GM06990 (cell line): ENCODE measurements around the gene DYNC1LI2.

Experiments
- DNase-seq: peaks from one replicate; pipeline ENCODE4 v3.0.0-alpha.2; 2011; ENCODE audit not compliant: insufficient read length; ENCODE audit errors: extremely low read depth
- H3K27me3 ChIP-seq: replicated peaks from 2 replicates; pipeline ENCODE4 v1.6.0; 2011; ENCODE audit warnings: low read length; ENCODE audit not compliant: control insufficient read depth, insufficient read depth
- H3K36me3 ChIP-seq: 2 replicates; pipeline ENCODE4 v1.5.1; 2011; ENCODE audit warnings: low read length; ENCODE audit not compliant: control insufficient read depth, insufficient read depth
- H3K4me3 ChIP-seq: replicated peaks from 2 replicates; pipeline ENCODE4 v1.5.1; 2011; ENCODE audit warnings: low read depth, mild to moderate bottlenecking, control low read depth, low read length
- TF ChIP-seq, protein P1 (sequence below): IDR thresholded peaks from 2 replicates; pipeline ENCODE4 v1.5.1; 2011; ENCODE audit warnings: low read length, control low read depth, mild to moderate bottlenecking, inconsistent platforms; ENCODE audit not compliant: insufficient read depth, poor library complexity, severe bottlenecking

The DYNC1LI2 gene

DNA sequence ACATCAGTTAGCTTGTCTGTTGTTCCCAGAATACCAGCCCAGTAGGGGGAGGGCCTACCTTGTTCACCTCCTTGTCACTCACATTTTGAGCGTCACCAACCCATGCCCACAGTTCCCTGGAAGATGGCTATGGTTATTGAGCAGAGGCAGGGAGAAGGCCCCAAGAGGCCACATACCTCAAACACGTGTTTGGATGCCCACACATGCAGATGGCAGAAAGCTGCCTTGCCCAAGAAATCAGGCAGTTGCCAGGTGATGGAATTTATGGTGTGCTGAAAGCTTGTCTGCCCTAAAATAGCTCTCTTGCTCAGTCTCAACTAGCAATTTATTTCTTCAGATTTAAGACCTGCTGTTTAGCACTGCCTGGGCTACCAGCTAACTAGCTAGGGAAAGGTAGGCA is 38.3 kb downstream of the DYNC1LI2 start:
- peaks cover 1% of the 10 kb centered on the region; the same call in 1 of the 2 replicates for H3K36me3 ChIP-seq
- no peak overlapping the region for H3K4me3 ChIP-seq
- DNase-seq = no peak
- TF ChIP-seq, protein P1, sequence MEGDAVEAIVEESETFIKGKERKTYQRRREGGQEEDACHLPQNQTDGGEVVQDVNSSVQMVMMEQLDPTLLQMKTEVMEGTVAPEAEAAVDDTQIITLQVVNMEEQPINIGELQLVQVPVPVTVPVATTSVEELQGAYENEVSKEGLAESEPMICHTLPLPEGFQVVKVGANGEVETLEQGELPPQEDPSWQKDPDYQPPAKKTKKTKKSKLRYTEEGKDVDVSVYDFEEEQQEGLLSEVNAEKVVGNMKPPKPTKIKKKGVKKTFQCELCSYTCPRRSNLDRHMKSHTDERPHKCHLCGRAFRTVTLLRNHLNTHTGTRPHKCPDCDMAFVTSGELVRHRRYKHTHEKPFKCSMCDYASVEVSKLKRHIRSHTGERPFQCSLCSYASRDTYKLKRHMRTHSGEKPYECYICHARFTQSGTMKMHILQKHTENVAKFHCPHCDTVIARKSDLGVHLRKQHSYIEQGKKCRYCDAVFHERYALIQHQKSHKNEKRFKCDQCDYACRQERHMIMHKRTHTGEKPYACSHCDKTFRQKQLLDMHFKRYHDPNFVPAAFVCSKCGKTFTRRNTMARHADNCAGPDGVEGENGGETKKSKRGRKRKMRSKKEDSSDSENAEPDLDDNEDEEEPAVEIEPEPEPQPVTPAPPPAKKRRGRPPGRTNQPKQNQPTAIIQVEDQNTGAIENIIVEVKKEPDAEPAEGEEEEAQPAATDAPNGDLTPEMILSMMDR = no peak
- no peaks in the 10 kb centered on the region for H3K27me3 ChIP-seq

DNA sequence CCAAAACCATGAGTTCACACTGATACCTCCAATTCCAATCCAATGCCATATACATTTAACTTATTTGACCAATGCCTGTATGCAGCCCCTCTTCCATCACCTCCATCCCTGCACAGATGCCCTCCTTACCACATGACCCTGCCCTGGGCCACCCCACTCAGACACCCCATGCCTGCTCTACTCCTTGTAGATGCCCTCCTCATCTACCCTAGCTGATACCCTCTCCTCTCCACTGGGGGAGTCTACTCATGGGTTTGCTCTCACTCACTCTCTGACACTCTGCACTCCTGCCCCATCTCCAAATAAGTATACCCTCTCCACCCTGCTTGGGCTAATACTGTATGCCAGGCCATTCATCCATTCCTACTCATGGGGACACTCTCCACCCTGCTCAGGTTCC is 38.9 kb downstream of the DYNC1LI2 start:
- no peaks in the 10 kb centered on the region for H3K36me3 ChIP-seq

GRCh38 chr16:66711581-66711980 is 39.8 kb downstream of the DYNC1LI2 start:
- no peaks in the 10 kb centered on the region for H3K27me3 ChIP-seq
- no peak overlapping the region for H3K4me3 ChIP-seq
- no peaks in the 10 kb centered on the region for H3K36me3 ChIP-seq
- no peak for DNase-seq
- TF ChIP-seq, protein P1 = no peak

More for the DNA sequence above, 38.9 kb downstream of the DYNC1LI2 start:
- H3K27me3 ChIP-seq = no peaks in the 10 kb centered on the region
- no peak for DNase-seq
- TF ChIP-seq, protein P1 = no peak
- no peak overlapping the region for H3K4me3 ChIP-seq

DNA sequence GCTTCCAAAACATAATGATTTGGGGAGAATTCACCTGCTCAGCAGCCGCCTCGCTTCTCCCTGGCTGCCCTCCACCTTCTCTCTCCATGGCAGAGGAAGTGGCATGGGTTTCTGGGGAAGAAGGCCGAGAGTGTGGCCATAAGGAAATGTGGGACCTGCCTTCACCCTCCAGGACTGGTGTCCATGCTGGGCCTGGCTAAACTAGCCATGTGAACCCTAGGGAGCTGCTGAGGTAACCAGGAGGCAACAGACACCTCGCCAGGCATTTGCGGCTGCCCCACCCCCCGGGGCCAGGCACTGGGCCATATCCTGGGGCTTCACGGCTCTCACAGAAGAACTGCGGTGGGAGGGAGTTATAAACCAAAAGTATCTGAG is 44.9 kb downstream of the DYNC1LI2 start:
- Histone ChIP-seq H3K4me3 (no peak overlapping the region), H3K36me3 (no peaks in the 10 kb centered on the region), H3K27me3 (no peaks in the 10 kb centered on the region; the same call in none of the 2 replicates)
- TF ChIP-seq, protein P1 = no peak
- DNase-seq = no peak

GRCh38 chr16:66705790-66706505 is 45.5 kb downstream of the DYNC1LI2 start:
- TF ChIP-seq, protein P1 = no peak
- DNase-seq = no peak
- H3K36me3 ChIP-seq = no peaks in the 10 kb centered on the region
- H3K27me3 ChIP-seq = no peaks in the 10 kb centered on the region; the same call in none of the 2 replicates
- no peak overlapping the region for H3K4me3 ChIP-seq
